Esophagus squamous epithelium (tissue), 4 donors: ENCODE data around the gene ROR1.

ENCODE experiments used
- POLR2A ChIP-seq, 4 donors: fragments of 450-650 bp; IDR thresholded peaks; one replicate each; pipeline ENCODE4 v1.6.1; 2017; ENCODE audit warnings: antibody characterized with exemption in 4 of 4, mild to moderate bottlenecking in 4 of 4, moderate library complexity in 3 of 4
- TF ChIP-seq, protein P1 (sequence below), 6 experiments: fragments of 450-650 bp in 4 of 6; fragments of 200-600 bp in 2 of 6; sonication (generic) in 2 of 6; IDR thresholded peaks; one replicate each; pipeline ENCODE4 v1.5.1; 2016 to 2019; ENCODE audit warnings: antibody characterized with exemption in 6 of 6, mild to moderate bottlenecking in 4 of 6, moderate library complexity in 4 of 6

DNA sequence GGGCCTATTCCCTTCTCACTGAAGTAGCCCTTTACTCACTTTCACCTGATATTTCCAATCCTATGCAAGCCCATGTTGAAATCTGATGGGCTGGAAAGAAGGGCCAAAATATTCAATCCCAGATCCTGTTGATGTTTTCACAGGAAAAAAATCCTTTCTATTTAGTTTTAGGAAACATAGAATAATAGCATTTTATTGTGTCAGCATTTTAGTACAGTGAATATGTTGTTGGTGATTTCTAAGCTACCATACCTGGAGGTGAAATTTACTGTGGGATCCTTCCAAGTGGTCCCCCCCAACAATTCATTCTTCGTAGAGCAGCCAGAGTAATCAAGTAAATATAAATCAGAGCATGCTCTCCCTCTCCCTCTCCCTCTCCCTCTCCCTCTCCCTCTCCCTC lies 426.2 kb downstream of the ROR1 start:
- TF ChIP-seq POLR2A (IDR thresholded peaks at IDR 0.05): no peak
- TF ChIP-seq, protein P1, sequence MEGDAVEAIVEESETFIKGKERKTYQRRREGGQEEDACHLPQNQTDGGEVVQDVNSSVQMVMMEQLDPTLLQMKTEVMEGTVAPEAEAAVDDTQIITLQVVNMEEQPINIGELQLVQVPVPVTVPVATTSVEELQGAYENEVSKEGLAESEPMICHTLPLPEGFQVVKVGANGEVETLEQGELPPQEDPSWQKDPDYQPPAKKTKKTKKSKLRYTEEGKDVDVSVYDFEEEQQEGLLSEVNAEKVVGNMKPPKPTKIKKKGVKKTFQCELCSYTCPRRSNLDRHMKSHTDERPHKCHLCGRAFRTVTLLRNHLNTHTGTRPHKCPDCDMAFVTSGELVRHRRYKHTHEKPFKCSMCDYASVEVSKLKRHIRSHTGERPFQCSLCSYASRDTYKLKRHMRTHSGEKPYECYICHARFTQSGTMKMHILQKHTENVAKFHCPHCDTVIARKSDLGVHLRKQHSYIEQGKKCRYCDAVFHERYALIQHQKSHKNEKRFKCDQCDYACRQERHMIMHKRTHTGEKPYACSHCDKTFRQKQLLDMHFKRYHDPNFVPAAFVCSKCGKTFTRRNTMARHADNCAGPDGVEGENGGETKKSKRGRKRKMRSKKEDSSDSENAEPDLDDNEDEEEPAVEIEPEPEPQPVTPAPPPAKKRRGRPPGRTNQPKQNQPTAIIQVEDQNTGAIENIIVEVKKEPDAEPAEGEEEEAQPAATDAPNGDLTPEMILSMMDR (IDR thresholded peaks at IDR 0.05): no peak
